Activated CD8-positive, alpha-beta memory T cell treated with anti-CD3 and anti-CD28 coated beads for 1 hour (primary cell): ENCODE data around the gene DISP3.

Experiments
- DNase-seq, 2 donors: peaks; one replicate each; pipeline ENCODE4 v3.0.0-alpha.2; 2020; ENCODE audit warnings: low read depth in 1 of 2; ENCODE audit errors: extremely low read depth in 1 of 2

The DISP3 gene

DNA sequence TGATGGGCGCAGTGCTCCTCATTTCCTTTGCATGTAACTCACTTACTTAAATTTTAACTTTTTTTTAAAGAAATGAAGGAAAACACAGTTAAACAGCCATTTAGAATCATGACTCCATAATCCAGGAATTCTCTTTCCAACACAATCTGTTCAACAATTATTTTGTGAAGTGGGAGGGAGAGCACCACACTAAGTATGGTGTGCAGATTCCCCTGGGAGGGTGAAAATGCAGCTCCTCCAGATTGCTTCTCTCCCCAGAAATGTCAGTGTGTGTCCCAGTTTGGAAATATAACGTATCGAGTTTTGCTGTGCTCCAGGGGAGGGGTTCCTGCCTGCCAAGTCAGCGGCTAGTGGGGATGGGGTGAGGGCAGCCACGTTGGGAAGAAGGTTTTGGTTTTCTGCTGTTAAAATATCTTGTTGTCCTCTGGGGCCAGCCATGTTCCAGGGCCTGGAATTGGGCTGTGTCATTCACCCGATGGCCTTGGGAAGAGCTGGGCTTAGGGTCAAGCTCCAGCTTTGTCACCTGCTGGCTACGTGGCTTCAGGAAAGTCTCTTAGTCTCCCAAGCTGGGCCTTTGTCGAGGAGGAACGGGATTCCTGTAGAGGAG is 17.3 kb upstream of the DISP3 start:
- DNase-seq, result no peak

- no peak for DNase-seq
These were observed 16.6 kb upstream of the DISP3 start for GRCh38 chr1:11462224-11462923.

DNA sequence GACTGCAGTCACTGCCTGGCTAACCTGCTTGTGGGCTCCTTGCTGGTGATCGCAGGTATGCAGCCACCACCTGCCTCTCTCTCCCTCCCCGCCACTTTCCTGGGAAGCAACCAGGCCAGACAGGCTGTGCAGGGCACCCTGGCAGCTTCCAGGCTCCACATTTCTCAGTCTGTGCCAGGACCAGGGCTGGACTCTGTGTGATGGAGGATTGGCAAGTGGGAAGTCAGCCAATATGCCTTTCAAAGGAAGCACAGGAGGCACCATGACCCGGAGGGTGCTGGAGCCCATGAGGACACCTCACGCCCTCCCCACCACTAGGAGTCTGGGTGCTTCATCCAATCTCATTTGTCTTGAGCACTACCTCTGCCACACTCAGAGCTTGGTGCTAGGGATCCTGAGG is 15.8 kb upstream of the DISP3 start:
- no peak for DNase-seq

- no peak for DNase-seq
These were observed 13.6 kb upstream of the DISP3 start for GRCh38 chr1:11465307-11465706.

- DNase-seq, result no peak
These were observed 12.5 kb upstream of the DISP3 start for GRCh38 chr1:11466416-11466815.

- no peak for DNase-seq
These were observed 10.1 kb upstream of the DISP3 start for GRCh38 chr1:11468878-11469277.

DNA sequence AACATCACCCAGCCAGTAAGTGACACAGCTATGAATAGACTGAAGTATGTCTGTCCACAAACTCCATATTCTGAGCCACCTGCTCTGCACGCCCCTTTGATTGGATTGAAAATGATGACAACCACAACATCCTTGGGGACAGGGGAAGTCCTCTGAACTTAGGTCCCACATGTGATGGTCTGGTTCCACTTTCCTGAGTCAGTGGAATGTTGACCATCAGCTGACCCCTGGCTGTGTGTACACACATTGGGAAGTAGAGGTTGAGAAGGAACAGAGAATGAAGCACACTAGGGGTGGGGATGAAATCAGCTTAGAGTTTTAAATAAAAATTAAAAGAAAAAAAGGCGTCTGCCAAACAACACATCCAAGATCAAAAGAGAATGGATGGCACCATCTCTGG is 8.0 kb upstream of the DISP3 start:
- DNase-seq, result no peak

GRCh38 chr1:11471473-11471872 is 7.5 kb upstream of the DISP3 start:
- DNase-seq, result no peak

GRCh38 chr1:11472284-11472683 is 6.7 kb upstream of the DISP3 start:
- no peak for DNase-seq

- no peak for DNase-seq
These were observed 6.2 kb upstream of the DISP3 start for GRCh38 chr1:11472741-11473140.

GRCh38 chr1:11473491-11474034 is 5.4 kb upstream of the DISP3 start:
- no peak for DNase-seq

DNA sequence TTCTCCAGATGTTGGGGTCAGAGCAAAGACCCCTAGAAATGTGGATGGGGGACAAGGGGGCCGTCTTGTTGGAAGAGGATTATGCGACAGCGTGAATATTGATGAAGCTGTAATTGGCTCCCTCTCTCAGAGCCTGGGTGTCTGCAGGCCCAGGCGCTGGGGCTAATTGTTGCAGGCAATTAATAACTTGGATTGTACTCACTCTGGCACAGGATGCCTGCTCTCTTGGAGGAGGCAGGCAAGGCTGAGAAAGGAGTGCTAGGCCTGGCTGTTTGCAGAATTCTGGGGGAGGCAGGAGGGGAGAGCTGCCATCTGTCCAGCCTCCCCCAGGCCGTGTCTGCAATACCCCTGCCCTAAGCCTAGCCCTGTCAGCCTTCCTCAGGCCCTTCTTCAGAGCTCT is 4.1 kb upstream of the DISP3 start:
- no peak for DNase-seq

GRCh38 chr1:11475748-11476147 is 3.2 kb upstream of the DISP3 start:
- DNase-seq, result no peak

DNA sequence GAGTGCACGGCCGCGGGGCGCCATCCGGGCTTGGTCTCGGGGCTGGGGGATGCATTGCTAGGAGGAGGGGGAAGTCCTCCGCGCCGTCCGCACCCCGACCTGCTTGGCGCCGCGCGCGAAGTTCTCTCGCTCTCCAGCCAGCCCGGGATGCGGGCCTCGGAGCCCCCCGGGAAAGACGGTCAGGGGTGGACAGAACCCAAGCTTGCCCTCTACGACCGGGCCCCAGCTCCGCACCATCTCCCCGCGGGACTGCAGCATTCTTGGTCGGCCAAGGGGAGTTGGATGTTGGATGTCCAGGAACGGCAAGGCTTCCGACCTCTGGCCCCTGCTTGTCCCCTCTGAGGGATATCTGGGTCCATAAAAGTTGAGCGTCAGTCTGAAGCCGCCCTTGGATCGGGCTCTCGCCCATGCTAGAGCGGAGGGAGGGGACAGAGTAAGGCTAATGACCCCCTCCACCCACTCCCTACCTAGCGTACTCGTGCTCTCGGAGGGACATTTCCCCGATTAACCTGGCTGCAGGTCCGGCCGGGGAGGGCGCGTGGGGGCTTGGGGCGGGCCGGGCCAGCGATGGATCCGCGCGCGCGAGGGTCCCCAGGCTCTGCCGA is 522 bp downstream of the DISP3 start:
- DNase-seq, result no peak

DNA sequence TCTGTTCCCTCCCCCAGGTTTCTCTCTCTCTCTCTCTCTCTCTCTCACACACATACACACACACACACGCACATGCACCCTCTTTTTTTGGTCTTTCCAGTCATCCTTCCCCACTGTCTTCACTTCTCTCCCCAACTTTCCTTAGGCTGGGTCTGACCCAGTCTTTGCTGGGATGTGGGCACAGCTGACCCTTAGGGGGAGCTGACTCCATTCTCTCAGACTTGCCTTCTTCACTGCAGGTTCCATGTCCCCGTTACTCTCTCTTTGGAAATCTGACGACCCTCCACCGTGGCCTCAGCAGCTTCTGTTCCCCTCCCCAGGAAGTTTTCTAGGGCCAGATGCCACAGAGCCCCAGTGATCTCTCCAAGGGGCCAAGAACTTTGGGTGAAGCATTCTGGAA is 2.1 kb downstream of the DISP3 start:
- DNase-seq, result no peak

DNA sequence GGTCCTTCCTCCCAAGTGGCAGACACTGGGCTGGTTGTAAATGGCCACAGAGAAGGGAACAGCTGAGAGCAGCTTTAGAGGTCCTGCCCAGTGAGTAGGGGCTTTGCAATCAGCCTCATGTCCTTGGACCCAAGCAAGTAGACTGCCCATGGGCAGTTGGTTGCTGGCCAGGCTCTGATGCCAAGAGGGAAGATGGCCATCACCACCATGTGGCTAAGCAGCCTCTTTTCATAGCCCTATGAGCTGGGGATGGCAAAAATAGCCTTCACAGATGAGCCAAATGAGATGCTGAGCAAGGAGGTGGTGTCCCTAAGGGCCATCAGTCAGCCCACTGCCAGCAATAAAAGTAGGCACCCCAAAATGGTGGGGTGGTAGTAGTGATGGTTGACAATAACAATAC is 3.2 kb downstream of the DISP3 start:
- no peak for DNase-seq

- DNase-seq, result no peak
These were observed 3.9 kb downstream of the DISP3 start for GRCh38 chr1:11482701-11483479.

GRCh38 chr1:11483581-11484320 is 4.8 kb downstream of the DISP3 start:
- no peak for DNase-seq

DNA sequence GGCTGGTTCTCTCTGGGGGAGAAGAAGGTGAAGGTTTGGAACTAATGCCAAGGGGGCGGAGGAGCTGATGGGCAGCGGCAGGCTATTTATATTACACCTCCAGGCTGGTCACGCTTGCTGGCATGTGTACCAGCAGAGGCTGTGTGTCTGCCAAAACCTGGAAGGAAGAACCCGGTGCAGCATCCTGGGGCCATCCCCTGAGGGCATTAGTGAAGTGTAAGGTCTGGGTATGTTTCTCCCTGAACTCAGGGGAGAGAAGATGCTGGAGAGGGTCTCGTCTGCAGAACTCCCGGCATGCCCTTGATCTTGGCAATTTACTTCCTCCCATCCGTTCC is 5.3 kb downstream of the DISP3 start:
- no peak for DNase-seq

DNA sequence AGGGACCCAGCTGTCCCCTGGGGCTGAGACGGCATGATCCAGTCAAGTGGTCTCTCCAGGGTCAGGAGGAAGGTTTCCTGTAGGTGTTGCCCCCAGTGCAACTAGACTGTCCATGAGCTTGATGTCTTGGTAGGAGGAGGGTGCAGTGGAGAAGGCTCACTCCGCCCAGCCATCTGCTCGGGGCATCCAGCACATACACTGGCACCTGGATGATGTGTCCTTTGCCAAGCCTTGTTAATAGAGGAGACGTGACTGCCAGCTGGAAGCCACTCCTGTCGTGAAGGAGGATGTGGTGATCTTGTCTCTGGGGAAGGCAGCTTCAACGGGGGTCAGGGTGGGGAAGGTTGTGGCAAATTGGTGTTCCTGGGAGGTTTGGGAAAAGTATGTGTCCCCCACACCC is 6.2 kb downstream of the DISP3 start:
- no peak for DNase-seq
